Parathyroid adenoma (tissue), 2 donors: ENCODE data around the gene MMS22L.

ENCODE experiments used
- H2AFZ ChIP-seq: fragments of 300-600 bp; sonication (generic); one replicate; pipeline ENCODE4 v1.7.0; 2017; ENCODE audit warnings: antibody characterized with exemption, mild to moderate bottlenecking
- H3K27ac ChIP-seq: fragments of 300-600 bp; sonication (generic); one replicate; pipeline ENCODE4 v1.7.0; 2017
- H3K27me3 ChIP-seq: fragments of 300-600 bp; sonication (generic); one replicate; pipeline ENCODE4 v1.7.0; 2017; ENCODE audit warnings: low read length; ENCODE audit not compliant: control insufficient read depth, insufficient read depth
- H3K36me3 ChIP-seq: fragments of 300-600 bp; sonication (generic); one replicate; pipeline ENCODE4 v1.7.0; 2017; ENCODE audit warnings: low read length; ENCODE audit not compliant: control insufficient read depth, insufficient read depth
- H3K4me1 ChIP-seq: fragments of 300-600 bp; sonication (generic); one replicate; pipeline ENCODE4 v1.7.0; 2017; ENCODE audit warnings: control low read depth
- H3K4me2 ChIP-seq: fragments of 300-600 bp; sonication (generic); one replicate; pipeline ENCODE4 v1.7.0; 2017; ENCODE audit warnings: low read length
- H3K4me3 ChIP-seq: fragments of 300-600 bp; sonication (generic); one replicate; pipeline ENCODE4 v1.7.0; 2017; ENCODE audit warnings: low read depth, low read length
- H3K79me2 ChIP-seq: fragments of 300-600 bp; sonication (generic); one replicate; pipeline ENCODE4 v1.7.0; 2017; ENCODE audit warnings: control low read depth
- H3K9ac ChIP-seq: fragments of 300-600 bp; sonication (generic); one replicate; pipeline ENCODE4 v1.7.0; 2017; ENCODE audit warnings: mild to moderate bottlenecking
- H3K9me3 ChIP-seq: fragments of 300-600 bp; sonication (generic); one replicate; pipeline ENCODE4 v1.7.0; 2017; ENCODE audit warnings: low read length; ENCODE audit not compliant: control insufficient read depth
- TF ChIP-seq, protein P1 (sequence below): fragments of 300-600 bp; sonication (generic); IDR thresholded peaks from one replicate; pipeline ENCODE4 v1.7.0; 2017; ENCODE audit warnings: antibody characterized with exemption, mild to moderate bottlenecking
- donor health status: primary hyperparathyroidism.

The MMS22L gene

DNA sequence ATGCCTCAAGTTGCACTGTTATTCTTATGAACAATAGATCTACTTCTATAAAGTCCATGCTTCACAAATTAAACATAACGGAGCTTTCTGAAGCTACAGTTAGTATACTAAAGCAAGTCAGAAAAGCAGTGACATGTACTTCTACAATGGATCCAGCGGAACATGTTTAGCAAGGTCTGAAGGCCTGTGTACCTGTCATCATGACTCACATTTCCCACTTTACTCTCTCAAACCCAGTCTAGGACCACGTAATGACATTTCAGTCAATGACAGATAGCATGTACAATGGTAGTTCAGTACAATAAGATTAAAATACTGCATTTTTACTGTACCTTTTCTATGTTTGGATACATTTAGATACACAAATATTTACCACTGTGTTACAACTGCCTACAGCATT is 132.1 kb downstream of the MMS22L start:
- H3K27ac ChIP-seq, result no peak overlapping the region
- no peaks in the 10 kb centered on the region for H3K4me1 ChIP-seq
- H3K9ac ChIP-seq, result no peak overlapping the region
- H3K27me3 ChIP-seq, result no peaks in the 10 kb centered on the region
- no peak overlapping the region for H2AFZ ChIP-seq
- TF ChIP-seq, protein P1, sequence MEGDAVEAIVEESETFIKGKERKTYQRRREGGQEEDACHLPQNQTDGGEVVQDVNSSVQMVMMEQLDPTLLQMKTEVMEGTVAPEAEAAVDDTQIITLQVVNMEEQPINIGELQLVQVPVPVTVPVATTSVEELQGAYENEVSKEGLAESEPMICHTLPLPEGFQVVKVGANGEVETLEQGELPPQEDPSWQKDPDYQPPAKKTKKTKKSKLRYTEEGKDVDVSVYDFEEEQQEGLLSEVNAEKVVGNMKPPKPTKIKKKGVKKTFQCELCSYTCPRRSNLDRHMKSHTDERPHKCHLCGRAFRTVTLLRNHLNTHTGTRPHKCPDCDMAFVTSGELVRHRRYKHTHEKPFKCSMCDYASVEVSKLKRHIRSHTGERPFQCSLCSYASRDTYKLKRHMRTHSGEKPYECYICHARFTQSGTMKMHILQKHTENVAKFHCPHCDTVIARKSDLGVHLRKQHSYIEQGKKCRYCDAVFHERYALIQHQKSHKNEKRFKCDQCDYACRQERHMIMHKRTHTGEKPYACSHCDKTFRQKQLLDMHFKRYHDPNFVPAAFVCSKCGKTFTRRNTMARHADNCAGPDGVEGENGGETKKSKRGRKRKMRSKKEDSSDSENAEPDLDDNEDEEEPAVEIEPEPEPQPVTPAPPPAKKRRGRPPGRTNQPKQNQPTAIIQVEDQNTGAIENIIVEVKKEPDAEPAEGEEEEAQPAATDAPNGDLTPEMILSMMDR, result no peak
- no peak overlapping the region for H3K4me2 ChIP-seq
- H3K4me3 ChIP-seq, result no peak overlapping the region
- H3K36me3 ChIP-seq, result no peaks in the 10 kb centered on the region
- no peaks in the 10 kb centered on the region for H3K9me3 ChIP-seq
- H3K79me2 ChIP-seq, result no peaks in the 10 kb centered on the region

DNA sequence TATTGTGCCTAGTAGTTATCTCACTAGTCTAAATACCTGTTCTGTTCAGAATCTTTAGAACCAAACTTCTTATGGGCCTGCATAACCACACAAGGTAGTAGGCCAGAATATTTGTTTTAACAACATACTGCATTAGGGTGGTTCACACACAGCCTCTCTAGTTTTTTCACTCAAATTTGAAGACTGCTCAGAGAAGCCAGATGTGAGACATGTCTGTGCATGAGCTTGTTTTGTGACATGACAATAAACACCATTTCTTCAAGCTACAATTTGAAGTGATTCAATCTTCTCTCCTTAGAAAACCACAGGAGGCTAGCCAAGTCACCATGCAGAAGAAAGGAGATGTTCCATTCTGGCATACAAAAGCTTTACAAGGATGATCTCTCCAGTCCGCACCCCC is 135.6 kb downstream of the MMS22L start:
- no peak overlapping the region for H3K4me2 ChIP-seq
- H3K4me1 ChIP-seq, result no peaks in the 10 kb centered on the region
- H3K9ac ChIP-seq, result no peak overlapping the region
- no peak overlapping the region for H3K4me3 ChIP-seq
- no peak overlapping the region for H2AFZ ChIP-seq
- H3K79me2 ChIP-seq, result no peaks in the 10 kb centered on the region
- no peak overlapping the region for H3K27ac ChIP-seq
- H3K9me3 ChIP-seq, result no peaks in the 10 kb centered on the region
- no peaks in the 10 kb centered on the region for H3K27me3 ChIP-seq
- TF ChIP-seq, protein P1, result no peak
- H3K36me3 ChIP-seq, result no peaks in the 10 kb centered on the region

GRCh38 chr6:97145691-97146090 is 137.3 kb downstream of the MMS22L start:
- no peaks in the 10 kb centered on the region for H3K79me2 ChIP-seq
- TF ChIP-seq, protein P1, result no peak
- H3K4me1 ChIP-seq, result no peaks in the 10 kb centered on the region
- H3K9me3 ChIP-seq, result no peaks in the 10 kb centered on the region
- H3K9ac ChIP-seq, result no peak overlapping the region
- no peak overlapping the region for H3K4me3 ChIP-seq
- H2AFZ ChIP-seq, result no peak overlapping the region
- H3K27ac ChIP-seq, result no peak overlapping the region
- H3K36me3 ChIP-seq, result no peaks in the 10 kb centered on the region
- no peak overlapping the region for H3K4me2 ChIP-seq
- H3K27me3 ChIP-seq, result no peaks in the 10 kb centered on the region

DNA sequence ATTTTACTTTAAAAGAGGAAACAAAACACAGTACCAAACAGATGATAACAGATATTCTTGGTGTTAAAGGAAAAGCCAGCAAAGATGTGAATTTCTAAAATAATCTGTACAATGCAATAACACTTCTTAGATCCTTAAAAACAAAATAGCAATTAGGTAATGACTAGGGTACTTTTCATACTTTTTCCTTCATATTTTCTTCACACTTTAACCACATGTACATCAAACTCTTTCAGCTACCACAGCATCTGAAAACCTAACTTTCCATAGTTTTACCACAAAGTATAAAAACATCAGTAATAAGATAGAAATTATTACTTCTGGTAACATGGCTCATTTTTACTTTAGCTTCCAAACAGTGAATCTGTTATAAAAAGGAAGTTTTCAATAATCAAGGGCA is 141.3 kb downstream of the MMS22L start:
- Histone ChIP-seq H3K4me1 (no peaks in the 10 kb centered on the region), H3K4me3 (no peak overlapping the region)

GRCh38 chr6:97138581-97138980 is 144.4 kb downstream of the MMS22L start:
- H3K4me3 ChIP-seq, result no peak overlapping the region
- no peak overlapping the region for H3K4me2 ChIP-seq
- H3K27me3 ChIP-seq, result no peaks in the 10 kb centered on the region
- H2AFZ ChIP-seq, result no peak overlapping the region
- H3K79me2 ChIP-seq, result no peaks in the 10 kb centered on the region
- H3K9me3 ChIP-seq, result no peaks in the 10 kb centered on the region
- no peak overlapping the region for H3K27ac ChIP-seq
- no peaks in the 10 kb centered on the region for H3K4me1 ChIP-seq
- TF ChIP-seq, protein P1, result no peak
- H3K9ac ChIP-seq, result no peak overlapping the region
- H3K36me3 ChIP-seq, result no peaks in the 10 kb centered on the region

More for the DNA sequence above, 141.3 kb downstream of the MMS22L start:
- Histone ChIP-seq H3K27ac (no peak overlapping the region), H3K9ac (no peak overlapping the region), H2AFZ (no peak overlapping the region), H3K9me3 (no peaks in the 10 kb centered on the region), H3K27me3 (no peaks in the 10 kb centered on the region), H3K4me2 (no peak overlapping the region), H3K36me3 (no peaks in the 10 kb centered on the region), H3K79me2 (no peaks in the 10 kb centered on the region)
- TF ChIP-seq, protein P1, result no peak
